Measurements from ENCODE around the gene PTPRN2. TPM values are rescaled to one million over a fixed set of nuclear protein-coding genes. Genes with fewer than 3 reads are reported as not detected.

PTPRN2 gene
- total and polyA plus RNA-seq, 7 donors = 0.47 to 0.82 (median 0.51) TPM

GRCh38 chr7:157515342-157516041 is 1072.1 kb downstream of the PTPRN2 start:
- H3K27ac ChIP-seq = no peak overlapping the region
- H3K4me1 ChIP-seq = no peaks in the 10 kb centered on the region
- peaks cover 0 to 30% (median 6%) of the 10 kb centered on the region in 3 donors for H3K27me3 ChIP-seq (ENCODE audit: insufficient read depth in 3 of 3, low read length in 2 of 3)
- intact Hi-C loops (cut with DNase I) = no loop called here
- no peak overlapping the region for H3K4me3 ChIP-seq
- no peak for TF ChIP-seq CTCF (IDR thresholded peaks at IDR 0.05)
- DNase-seq (peak in 1 of 2 donors; percentile 34), ATAC-seq (no peak)
- WGBS, 3 donors = 30 to 45% (median 41%) methylated on average over 18 to 21 of the region's 21 CpGs
- H3K36me3 ChIP-seq (ENCODE audit: insufficient read depth in 1 of 2, low read depth in 1 of 2) = no peaks in the 10 kb centered on the region
- no peaks in the 10 kb centered on the region for H3K9me3 ChIP-seq

- TF ChIP-seq CTCF (IDR thresholded peaks at IDR 0.05) = no peak
- H3K4me1 ChIP-seq = no peaks in the 10 kb centered on the region
- no peak overlapping the region for H3K4me3 ChIP-seq
- WGBS, 3 donors = 64 to 65% (median 65%) methylated on average over 6 of the region's 6 CpGs
- no peak for ATAC-seq
- no peak overlapping the region for H3K27ac ChIP-seq
- DNase-seq = peak in 1 of 2 donors; percentile 39
- H3K9me3 ChIP-seq = no peaks in the 10 kb centered on the region
- H3K27me3 ChIP-seq (ENCODE audit: insufficient read depth in 3 of 3, low read length in 2 of 3) = peaks cover 0 to 30% (median 4%) of the 10 kb centered on the region in 3 donors
- intact Hi-C loops (cut with DNase I) = no loop called here
- no peaks in the 10 kb centered on the region for H3K36me3 ChIP-seq (ENCODE audit: insufficient read depth in 1 of 2, low read depth in 1 of 2)
Observed at GRCh38 chr7:157514746-157515145, 1072.9 kb downstream of the PTPRN2 start.

GRCh38 chr7:157514306-157514705 is 1073.3 kb downstream of the PTPRN2 start:
- intact Hi-C loops (cut with DNase I) = no loop called here
- no peak for ATAC-seq
- TF ChIP-seq CTCF (IDR thresholded peaks at IDR 0.05) = no peak
- H3K27ac ChIP-seq = no peak overlapping the region
- 51 to 62% (median 60%) methylated on average over 11 of the region's 11 CpGs for WGBS, 3 donors
- H3K4me3 ChIP-seq = no peak overlapping the region
- H3K36me3 ChIP-seq (ENCODE audit: insufficient read depth in 1 of 2, low read depth in 1 of 2) = no peaks in the 10 kb centered on the region
- peaks cover 0 to 30% (median 4%) of the 10 kb centered on the region in 3 donors for H3K27me3 ChIP-seq (ENCODE audit: insufficient read depth in 3 of 3, low read length in 2 of 3)
- no peaks in the 10 kb centered on the region for H3K4me1 ChIP-seq
- H3K9me3 ChIP-seq = no peaks in the 10 kb centered on the region
- DNase-seq = peak in 1 of 2 donors; percentile 15

- intact Hi-C loops (cut with DNase I) = no loop called here
- H3K27ac ChIP-seq = no peak overlapping the region
- H3K36me3 ChIP-seq (ENCODE audit: insufficient read depth in 1 of 2, low read depth in 1 of 2) = no peaks in the 10 kb centered on the region
- no peak for ATAC-seq
- H3K9me3 ChIP-seq = no peaks in the 10 kb centered on the region
- no peaks in the 10 kb centered on the region for H3K4me1 ChIP-seq
- no peak for TF ChIP-seq CTCF (IDR thresholded peaks at IDR 0.05)
- no peak overlapping the region for H3K4me3 ChIP-seq
- H3K27me3 ChIP-seq (ENCODE audit: insufficient read depth in 3 of 3, low read length in 2 of 3) = peaks cover 0 to 30% (median 4%) of the 10 kb centered on the region in 3 donors
- WGBS, 3 donors = 85 to 89% (median 88%) methylated on average over 16 of the region's 16 CpGs
- no peak for DNase-seq
Observed at GRCh38 chr7:157513682-157514081, 1073.9 kb downstream of the PTPRN2 start.

All from psoas muscle (tissue), 8 donors.